HEK293 (cell line): ENCODE results near the gene RELB.

Source experiments
- CTCF ChIA-PET: fragments of 350-600 bp; formaldehyde crosslinking; extraction: SDS; loops from one replicate; lab custom pipeline; 2021; ENCODE audit warnings: antibody characterized with exemption; lab: Yijun Ruan, JAX
- POLR2A ChIA-PET: fragments of 300-600 bp; formaldehyde crosslinking; extraction: SDS; loops from one replicate; lab custom pipeline; 2020; ENCODE audit warnings: antibody characterized with exemption, inconsistent platforms; lab: Yijun Ruan, JAX
- H3K27ac ChIP-seq: fragments of 200-500 bp; sonication (Bioruptor generic); 2 replicates; pipeline ENCODE4 v1.5.1; 2014; ENCODE audit warnings: low read depth, low read length, control low read depth, inconsistent platforms; ENCODE audit errors: extremely low read depth
- H3K36me3 ChIP-seq, 2 experiments: fragments of 200-500 bp in 1 of 2; sonication (Bioruptor generic) in 1 of 2; 1 replicate in 1 of 2; 2 replicates in 1 of 2; pipeline ENCODE4 v1.5.1; 2014 to 2017; ENCODE audit warnings: inconsistent platforms in 2 of 2, low read length in 2 of 2; ENCODE audit not compliant: control insufficient read depth in 2 of 2, insufficient read depth in 1 of 2
- H3K4me1 ChIP-seq: fragments of 200-500 bp; sonication (Bioruptor generic); 2 replicates; pipeline ENCODE4 v1.5.1; 2014; ENCODE audit warnings: mild to moderate bottlenecking, low read length, inconsistent platforms; ENCODE audit not compliant: control insufficient read depth, insufficient read depth
- H3K4me3 ChIP-seq: 2 replicates; pipeline ENCODE4 v1.5.1; 2011; ENCODE audit warnings: low read depth, mild to moderate bottlenecking, control low read depth, low read length, moderate library complexity
- H3K9me3 ChIP-seq: fragments of 200-500 bp; sonication (Bioruptor generic); 2 replicates; pipeline ENCODE4 v1.5.1; 2014; ENCODE audit warnings: low read depth, low read length, inconsistent platforms; ENCODE audit not compliant: control insufficient read depth, insufficient read depth
- KLF1 ChIP-seq: fragments of 450-650 bp; formaldehyde crosslinking; IDR thresholded peaks from 2 replicates; pipeline ENCODE4 v1.5.1; 2016; ENCODE audit warnings: missing biosample characterization, missing genetic modification characterization
- KLF9 ChIP-seq: fragments of 450-650 bp; formaldehyde crosslinking; IDR thresholded peaks from 2 replicates; pipeline ENCODE4 v1.5.1; 2016; ENCODE audit warnings: missing biosample characterization, missing genetic modification characterization, low read depth
- OSR2 ChIP-seq: fragments of 450-650 bp; formaldehyde crosslinking; IDR thresholded peaks from 2 replicates; pipeline ENCODE4 v1.5.1; 2016; ENCODE audit warnings: missing biosample characterization, missing genetic modification characterization
- REPIN1 ChIP-seq: fragments of 450-650 bp; formaldehyde crosslinking; IDR thresholded peaks from 2 replicates; pipeline ENCODE4 v1.5.1; 2017; ENCODE audit warnings: missing biosample characterization, missing genetic modification characterization, low read depth
- REST ChIP-seq: fragments of 450-650 bp; formaldehyde crosslinking; IDR thresholded peaks from 2 replicates; pipeline ENCODE4 v1.5.1; 2016; ENCODE audit warnings: missing biosample characterization, missing genetic modification characterization
- SP7 ChIP-seq: fragments of 450-650 bp; formaldehyde crosslinking; IDR thresholded peaks from 2 replicates; pipeline ENCODE4 v1.5.1; 2016; ENCODE audit warnings: missing biosample characterization, missing genetic modification characterization
- TSHZ1 ChIP-seq: fragments of 450-650 bp; formaldehyde crosslinking; IDR thresholded peaks from 2 replicates; pipeline ENCODE4 v1.5.1; 2016; ENCODE audit warnings: missing biosample characterization, missing genetic modification characterization, borderline replicate concordance
- WT1 ChIP-seq: fragments of 450-650 bp; formaldehyde crosslinking; IDR thresholded peaks from 2 replicates; pipeline ENCODE4 v1.5.1; 2016; ENCODE audit warnings: missing biosample characterization, missing genetic modification characterization
- YY1 ChIP-seq: fragments of 450-650 bp; formaldehyde crosslinking; IDR thresholded peaks from 2 replicates; pipeline ENCODE4 v1.5.1; 2018; ENCODE audit warnings: missing biosample characterization, missing genetic modification characterization
- ZBTB11 ChIP-seq: fragments of 450-650 bp; formaldehyde crosslinking; conservative IDR thresholded peaks from 2 replicates; pipeline ENCODE4 v1.5.1; 2016; ENCODE audit warnings: low read depth, missing biosample characterization, missing genetic modification characterization
- ZBTB26 ChIP-seq: fragments of 450-650 bp; formaldehyde crosslinking; optimal IDR thresholded peaks from 2 replicates; pipeline ENCODE3; 2016; ENCODE audit warnings: missing biosample characterization, mild to moderate bottlenecking, missing genetic modification characterization
- ZFP69B ChIP-seq: fragments of 450-650 bp; formaldehyde crosslinking; IDR thresholded peaks from 2 replicates; pipeline ENCODE4 v1.5.1; 2016; ENCODE audit warnings: missing biosample characterization, missing genetic modification characterization
- ZNF10 ChIP-seq: fragments of 450-650 bp; formaldehyde crosslinking; IDR thresholded peaks from 2 replicates; pipeline ENCODE4 v1.5.1; 2017; ENCODE audit warnings: missing biosample characterization, missing genetic modification characterization
- ZNF133 ChIP-seq: fragments of 450-650 bp; formaldehyde crosslinking; IDR thresholded peaks from 2 replicates; pipeline ENCODE4 v1.5.1; 2016; ENCODE audit warnings: missing biosample characterization, missing genetic modification characterization
- ZNF146 ChIP-seq: fragments of 450-650 bp; formaldehyde crosslinking; IDR thresholded peaks from 2 replicates; pipeline ENCODE4 v1.5.1; 2016; ENCODE audit warnings: missing biosample characterization, missing genetic modification characterization
- ZNF214 ChIP-seq: fragments of 450-650 bp; formaldehyde crosslinking; IDR thresholded peaks from 2 replicates; pipeline ENCODE4 v1.5.1; 2017; ENCODE audit warnings: missing biosample characterization, mild to moderate bottlenecking, missing genetic modification characterization, borderline replicate concordance
- ZNF248 ChIP-seq: fragments of 450-650 bp; formaldehyde crosslinking; IDR thresholded peaks from 2 replicates; pipeline ENCODE4 v1.5.1; 2017; ENCODE audit warnings: missing biosample characterization, missing genetic modification characterization
- ZNF311 ChIP-seq: fragments of 450-650 bp; formaldehyde crosslinking; IDR thresholded peaks from 2 replicates; pipeline ENCODE4 v1.5.1; 2017; ENCODE audit warnings: missing biosample characterization, missing genetic modification characterization, borderline replicate concordance
- ZNF354C ChIP-seq: fragments of 450-650 bp; formaldehyde crosslinking; IDR thresholded peaks from 2 replicates; pipeline ENCODE4 v1.5.1; 2016; ENCODE audit warnings: missing biosample characterization, missing genetic modification characterization, low read depth, borderline replicate concordance
- ZNF426 ChIP-seq: fragments of 450-650 bp; formaldehyde crosslinking; IDR thresholded peaks from 2 replicates; pipeline ENCODE4 v1.5.1; 2017; ENCODE audit warnings: missing biosample characterization, missing genetic modification characterization, mild to moderate bottlenecking, inconsistent platforms, moderate library complexity
- ZNF626 ChIP-seq: fragments of 450-650 bp; sonication (Bioruptor Pico); formaldehyde crosslinking; IDR thresholded peaks from 2 replicates; pipeline ENCODE4 v1.5.1; 2018; ENCODE audit warnings: missing biosample characterization, missing genetic modification characterization, inconsistent platforms
- ZNF707 ChIP-seq: fragments of 450-650 bp; formaldehyde crosslinking; IDR thresholded peaks from 2 replicates; pipeline ENCODE4 v1.5.1; 2016; ENCODE audit warnings: missing biosample characterization, missing genetic modification characterization
- ZNF776 ChIP-seq: fragments of 450-650 bp; formaldehyde crosslinking; IDR thresholded peaks from 2 replicates; pipeline ENCODE4 v1.5.0; 2017; ENCODE audit warnings: missing biosample characterization, missing genetic modification characterization, borderline replicate concordance
- ZNF792 ChIP-seq: fragments of 450-650 bp; formaldehyde crosslinking; IDR thresholded peaks from 2 replicates; pipeline ENCODE4 v1.5.1; 2016; ENCODE audit warnings: missing biosample characterization, missing genetic modification characterization

Gene RELB

GRCh38 chr19:45001087-45001739 lies at the start of gene RELB:
Gene RELB, plus strand, starts transcription at chr19:45001464. Its CDS starts 116 bp downstream, at chr19:45001580.
- ChIA-PET CTCF (interaction anchor here (1.1 to 3.8 kb wide), 4 partner anchors 12 to 60 kb away, joined by 3 to 22 read pairs (median 4); no protein-coding TSS in a partner anchor), POLR2A (interaction anchor here (0.6 to 2.1 kb wide), 11 partner anchors 9 to 177 kb away, joined by 3 to 16 read pairs (median 4); partner anchors contain the start of genes APOE, BLOC1S3, CLASRP and CLPTM1)
- Histone ChIP-seq H3K9me3 (no peaks in the 10 kb centered on the region), H3K4me3 (peak within 1 kb of the TSS; percentile 69), H3K4me1 (peaks cover 2% of the 10 kb centered on the region; the same call in 1 of the 2 replicates), H3K27ac (peak within 1 kb of the TSS; percentile 76), H3K36me3 (no peaks in the 10 kb centered on the region)
- TF ChIP-seq ZNF311 (tag by site-specific recombination): no peak
- peak; percentile 46; the same call in 1 of the 2 replicates for TF ChIP-seq KLF1 (tag by site-specific recombination)
- TF ChIP-seq ZNF776: no peak
- TF ChIP-seq TSHZ1 (tag by site-specific recombination): no peak
- no peak for TF ChIP-seq ZNF426
- no peak for TF ChIP-seq YY1
- peak; percentile 59 for TF ChIP-seq SP7 (tag by site-specific recombination)
- no peak for TF ChIP-seq ZNF792 (tag by site-specific recombination)
- TF ChIP-seq ZNF133 (tag by site-specific recombination): no peak
- 0 out of 2 replicates have a peak, but pooled peaks have one; percentile 35 for TF ChIP-seq REPIN1 (tag by site-specific recombination)
- no peak for TF ChIP-seq OSR2 (tag by site-specific recombination)
- TF ChIP-seq ZBTB11 (tag by site-specific recombination): no peak
- TF ChIP-seq WT1 (tag by site-specific recombination): peak; percentile 31; the same call in 1 of the 2 replicates
- no peak for TF ChIP-seq REST
- TF ChIP-seq ZNF10 (tag by site-specific recombination): no peak
- peak; percentile 94 for TF ChIP-seq KLF9 (tag by site-specific recombination)
- TF ChIP-seq ZNF354C (tag by site-specific recombination): no peak
- TF ChIP-seq ZNF626 (tag by site-specific recombination): no peak
- no peak for TF ChIP-seq ZNF214 (tag by site-specific recombination)
- no peak for TF ChIP-seq ZNF146
- TF ChIP-seq ZFP69B (tag by site-specific recombination): no peak
- TF ChIP-seq ZNF707 (tag by site-specific recombination): no peak
- peak; percentile 36 for TF ChIP-seq ZBTB26
- TF ChIP-seq ZNF248 (tag by site-specific recombination): no peak
